ENCODE measurements around the gene SLC45A3.

The SLC45A3 gene

DNA sequence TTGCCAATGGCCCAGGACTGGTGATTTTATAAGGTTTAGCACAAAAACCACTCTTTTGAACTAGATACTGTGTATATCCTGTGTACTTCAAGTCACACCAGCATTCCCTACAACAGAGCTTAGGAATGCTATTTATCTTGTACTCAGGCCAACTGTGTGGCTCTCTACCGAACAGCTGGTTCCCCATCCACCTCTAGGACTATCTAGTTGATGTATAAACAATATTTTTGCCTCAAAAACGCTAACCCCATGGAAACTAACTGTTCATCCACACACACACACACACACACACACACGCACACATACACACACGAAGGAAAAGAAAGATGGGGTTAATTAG is 28.7 kb upstream of the SLC45A3 start:
- H3K9ac ChIP-seq: no peak overlapping the region
- no peak for TF ChIP-seq CTCF (IDR thresholded peaks at IDR 0.05)
- no peaks in the 10 kb centered on the region for H3K27me3 ChIP-seq (ENCODE audit: control insufficient read depth, insufficient read depth, low read length)
- no peak overlapping the region for H2AFZ ChIP-seq
- H3K79me2 ChIP-seq: no peaks in the 10 kb centered on the region
- H3K4me1 ChIP-seq: peaks cover 3% of the 10 kb centered on the region
- no peaks in the 10 kb centered on the region for H3K9me3 ChIP-seq (ENCODE audit: control insufficient read depth, low read length)
- H3K4me3 ChIP-seq (ENCODE audit: low read depth, low read length): no peak overlapping the region
- no peak overlapping the region for H3K27ac ChIP-seq
- H3K4me2 ChIP-seq (ENCODE audit: low read length): no peak overlapping the region
- no peaks in the 10 kb centered on the region for H3K36me3 ChIP-seq (ENCODE audit: control insufficient read depth, insufficient read depth, low read length)

DNA sequence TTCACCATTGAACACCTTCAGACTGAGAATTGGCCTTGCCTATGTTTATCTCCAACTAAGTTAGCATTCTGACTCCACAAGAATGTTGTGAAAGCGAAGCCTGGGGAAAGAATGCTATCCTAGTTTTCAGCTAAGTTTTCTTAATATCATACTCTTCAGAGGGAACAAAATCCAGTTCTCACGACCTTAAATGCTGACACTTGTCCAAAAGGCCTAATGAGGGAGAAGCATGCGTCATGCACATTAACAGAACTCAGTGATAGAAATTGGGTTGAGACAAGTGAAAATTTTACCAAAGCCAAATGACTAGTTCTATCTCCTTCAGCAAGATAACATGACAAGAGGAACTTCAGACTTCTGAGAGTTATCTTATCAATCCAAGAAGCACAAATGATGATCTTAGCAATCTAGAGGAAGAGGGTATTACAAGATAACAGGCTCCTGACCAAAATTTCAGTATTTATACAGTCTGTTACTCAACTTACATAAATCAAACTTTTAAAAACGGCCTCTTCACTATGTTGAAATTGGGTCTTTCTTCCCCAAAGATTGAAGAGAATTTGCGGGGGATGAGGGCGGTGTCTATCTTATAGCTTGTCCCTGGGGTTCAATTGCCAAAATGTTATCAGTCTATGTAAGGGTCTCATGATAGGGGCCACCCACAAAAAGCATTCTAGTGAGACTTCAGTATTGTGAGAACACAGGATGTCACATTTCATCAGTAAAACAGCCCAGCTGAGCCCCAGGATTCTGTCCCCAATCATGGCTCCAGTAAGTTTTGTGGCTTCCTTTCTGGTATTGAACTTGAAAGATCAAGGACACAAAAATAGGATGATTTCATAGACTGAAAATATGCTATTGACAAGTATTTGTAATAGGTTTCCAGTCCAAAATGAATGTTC is 26.5 kb upstream of the SLC45A3 start:
- no peaks in the 10 kb centered on the region for H3K79me2 ChIP-seq
- no peaks in the 10 kb centered on the region for H3K9me3 ChIP-seq (ENCODE audit: control insufficient read depth, low read length)
- no peak overlapping the region for H3K4me3 ChIP-seq (ENCODE audit: low read depth, low read length)
- H3K36me3 ChIP-seq (ENCODE audit: control insufficient read depth, insufficient read depth, low read length): no peaks in the 10 kb centered on the region
- H3K4me2 ChIP-seq (ENCODE audit: low read length): no peak overlapping the region
- H3K27ac ChIP-seq: no peak overlapping the region
- H3K4me1 ChIP-seq: peaks cover 3% of the 10 kb centered on the region
- no peak overlapping the region for H2AFZ ChIP-seq
- no peak for TF ChIP-seq CTCF (IDR thresholded peaks at IDR 0.05)
- H3K9ac ChIP-seq: no peak overlapping the region
- no peaks in the 10 kb centered on the region for H3K27me3 ChIP-seq (ENCODE audit: control insufficient read depth, insufficient read depth, low read length)

DNA sequence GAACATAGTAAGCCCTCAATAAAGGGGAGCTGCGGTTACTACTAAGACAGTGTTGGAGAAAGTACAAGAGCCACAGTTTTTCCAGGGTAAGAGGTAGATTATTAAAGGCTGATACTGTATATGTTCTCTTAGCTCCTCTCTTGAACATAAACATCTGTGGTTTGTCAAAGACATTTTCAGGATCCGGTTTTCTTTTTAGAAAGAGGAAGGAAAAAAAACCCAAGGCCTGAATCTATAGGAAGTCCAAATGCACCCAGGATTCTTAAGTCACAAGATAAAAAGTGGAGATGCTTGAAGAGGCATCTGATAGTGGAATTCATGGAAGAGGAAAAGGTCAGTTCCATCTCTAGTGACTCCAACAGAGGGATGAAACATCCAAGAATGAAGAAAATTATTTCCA is 24.6 kb upstream of the SLC45A3 start:
- H3K9ac ChIP-seq: no peak overlapping the region
- H3K9me3 ChIP-seq (ENCODE audit: control insufficient read depth, low read length): no peaks in the 10 kb centered on the region
- no peaks in the 10 kb centered on the region for H3K4me1 ChIP-seq
- H3K36me3 ChIP-seq (ENCODE audit: control insufficient read depth, insufficient read depth, low read length): no peaks in the 10 kb centered on the region
- H3K4me3 ChIP-seq (ENCODE audit: low read depth, low read length): no peak overlapping the region
- no peaks in the 10 kb centered on the region for H3K27me3 ChIP-seq (ENCODE audit: control insufficient read depth, insufficient read depth, low read length)
- no peak for TF ChIP-seq CTCF (IDR thresholded peaks at IDR 0.05)
- H2AFZ ChIP-seq: no peak overlapping the region
- H3K27ac ChIP-seq: no peak overlapping the region
- H3K4me2 ChIP-seq (ENCODE audit: low read length): no peak overlapping the region
- no peaks in the 10 kb centered on the region for H3K79me2 ChIP-seq

GRCh38 chr1:205703072-205703471 is 22.8 kb upstream of the SLC45A3 start:
- Histone ChIP-seq H3K4me1 (no peaks in the 10 kb centered on the region), H3K9ac (no peak overlapping the region), H3K4me3 (ENCODE audit: low read depth, low read length) (no peak overlapping the region), H3K79me2 (no peaks in the 10 kb centered on the region), H3K27me3 (ENCODE audit: control insufficient read depth, insufficient read depth, low read length) (no peaks in the 10 kb centered on the region), H2AFZ (no peak overlapping the region), H3K27ac (no peak overlapping the region), H3K4me2 (ENCODE audit: low read length) (no peak overlapping the region), H3K9me3 (ENCODE audit: control insufficient read depth, low read length) (no peaks in the 10 kb centered on the region), H3K36me3 (ENCODE audit: control insufficient read depth, insufficient read depth, low read length) (no peaks in the 10 kb centered on the region)
- no peak for TF ChIP-seq CTCF (IDR thresholded peaks at IDR 0.05)

DNA sequence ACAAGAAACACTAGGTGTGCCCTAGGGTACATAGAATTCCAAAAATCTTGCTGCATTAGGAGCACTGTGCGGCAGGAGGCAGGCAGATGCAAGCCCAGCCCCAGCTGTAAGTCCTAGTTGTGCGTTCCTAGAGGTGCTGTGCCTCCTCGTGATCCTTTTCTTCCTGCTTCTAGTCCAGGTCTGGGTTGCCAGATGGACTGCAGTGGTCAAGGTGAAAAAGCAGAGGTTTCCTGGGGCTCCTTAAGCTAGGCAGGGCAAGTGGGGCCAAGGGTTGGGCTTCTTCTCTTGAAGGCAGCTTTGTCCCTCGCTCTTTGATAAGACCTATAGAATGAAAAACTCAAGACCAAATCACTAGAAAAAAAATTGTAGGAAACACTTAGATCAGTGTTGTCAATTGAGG is 21.6 kb upstream of the SLC45A3 start:
- no peaks in the 10 kb centered on the region for H3K36me3 ChIP-seq (ENCODE audit: control insufficient read depth, insufficient read depth, low read length)
- H3K4me2 ChIP-seq (ENCODE audit: low read length): no peak overlapping the region
- TF ChIP-seq CTCF (IDR thresholded peaks at IDR 0.05): no peak
- no peak overlapping the region for H3K4me3 ChIP-seq (ENCODE audit: low read depth, low read length)
- no peaks in the 10 kb centered on the region for H3K4me1 ChIP-seq
- H3K27ac ChIP-seq: no peak overlapping the region
- no peaks in the 10 kb centered on the region for H3K27me3 ChIP-seq (ENCODE audit: control insufficient read depth, insufficient read depth, low read length)
- no peaks in the 10 kb centered on the region for H3K9me3 ChIP-seq (ENCODE audit: control insufficient read depth, low read length)
- no peaks in the 10 kb centered on the region for H3K79me2 ChIP-seq
- no peak overlapping the region for H2AFZ ChIP-seq
- no peak overlapping the region for H3K9ac ChIP-seq
